ENCODE results near the gene AKAP13. TPM values are rescaled to one million over a fixed set of nuclear protein-coding genes. Genes with fewer than 3 reads are reported as not detected.

AKAP13 gene
- polyA plus RNA-seq, 1 of the 3 experiments (the other 2 are of a cell fraction), result 8.4 TPM

DNA sequence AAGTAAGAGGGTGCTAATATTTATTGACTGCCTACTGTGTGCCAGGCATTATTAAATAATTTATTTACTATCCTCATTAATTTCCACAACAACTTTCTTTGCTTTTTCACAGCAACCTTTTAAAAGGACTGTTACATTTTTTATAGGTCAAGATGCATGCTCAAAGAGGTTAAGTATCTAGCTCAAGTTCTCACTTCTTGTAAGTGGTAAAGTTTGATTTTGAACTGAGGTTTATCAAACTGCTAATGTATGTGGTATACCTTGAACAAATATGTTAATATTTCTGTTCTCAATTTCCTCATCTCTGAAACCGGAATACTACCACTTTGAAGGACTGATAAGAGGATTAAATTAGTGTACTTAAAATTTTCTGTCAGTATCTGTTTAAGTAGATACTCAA, 183.3 kb downstream of the AKAP13 start:
- Histone ChIP-seq H3K36me3 (replicated peaks in 1 of 2; ENCODE audit: control insufficient read depth in 1 of 2, insufficient read depth in 2 of 2, low read length in 1 of 2) (no peaks in the 10 kb centered on the region), H4K20me1 (ENCODE audit: insufficient read depth) (no peaks in the 10 kb centered on the region), H3K9me3 (no peaks in the 10 kb centered on the region), H3K4me3 (ENCODE audit: low read depth in 2 of 2, low read length in 1 of 2) (no peak overlapping the region), H3K4me1 (ENCODE audit: control insufficient read depth in 1 of 2, insufficient read depth in 2 of 2, low read depth in 1 of 2, low read length in 1 of 2) (no peaks in the 10 kb centered on the region; a peak in 1 of 4 replicates), H3K4me2 (no peak overlapping the region), H3K9me2 (no peaks in the 10 kb centered on the region), H3K79me2 (ENCODE audit: insufficient read depth) (peaks cover 4% of the 10 kb centered on the region; the same call in 1 of the 2 replicates), H2AFZ (ENCODE audit: low read depth) (no peak overlapping the region), H3K27ac (ENCODE audit: low read depth in 2 of 2, low read length in 1 of 2) (no peak overlapping the region), H3K9ac (no peak overlapping the region), H3K27me3 (ENCODE audit: insufficient read depth) (no peaks in the 10 kb centered on the region), H3F3A (replicated peaks; ENCODE audit: insufficient read depth) (no peaks in the 10 kb centered on the region)
- 90% methylated on average over 1 of the region's 1 CpG for WGBS (ENCODE audit: low lambda C conversion rate)
- ChIA-PET CTCF (interaction anchor here (0.6 kb wide), 1 partner anchor 385 kb away, joined by 3 read pairs; no protein-coding TSS in a partner anchor), POLR2A (no interaction called here)
- no peak for DNase-seq
- TF ChIP-seq YY1 (IDR thresholded peaks at IDR 0.05; ENCODE audit: low read depth) (no peak), FOSL2 (IDR thresholded peaks at IDR 0.05; ENCODE audit: borderline replicate concordance, low read depth) (no peak), SIN3A (IDR thresholded peaks at IDR 0.05; ENCODE audit: borderline replicate concordance, low read depth, low read length) (no peak), RFX5 (IDR thresholded peaks at IDR 0.05; ENCODE audit: low read length) (no peak), GABPA (IDR thresholded peaks at IDR 0.05; ENCODE audit: low read depth) (no peak), FOXJ3 (CRISPR knock-in tag; IDR thresholded peaks at IDR 0.05) (no peak)

DNA sequence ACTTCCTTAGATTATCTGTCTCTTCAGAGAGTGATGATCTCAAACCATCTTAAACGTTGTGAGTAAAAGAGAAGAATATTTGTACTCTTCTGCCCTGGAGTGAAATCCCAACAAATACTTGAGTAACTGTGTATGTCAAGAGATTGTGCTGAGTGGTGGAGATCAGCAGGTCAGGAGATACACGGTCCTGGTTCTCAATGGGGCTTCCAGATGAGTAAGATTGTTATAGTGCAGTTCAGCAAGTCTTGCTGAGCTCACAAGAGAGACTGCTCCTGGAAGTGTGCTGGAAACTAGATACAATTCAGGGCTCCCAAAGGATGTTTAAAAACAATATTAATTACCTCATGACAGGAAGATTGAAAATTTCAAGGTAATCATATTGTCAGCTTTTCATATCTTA, 184.3 kb downstream of the AKAP13 start:
- ChIA-PET POLR2A (no interaction called here), CTCF (interaction anchor here (1.0 kb wide), 1 partner anchor 60 kb away, joined by 3 read pairs; no protein-coding TSS in a partner anchor)
- no peaks in the 10 kb centered on the region for H3K9me2 ChIP-seq

DNA sequence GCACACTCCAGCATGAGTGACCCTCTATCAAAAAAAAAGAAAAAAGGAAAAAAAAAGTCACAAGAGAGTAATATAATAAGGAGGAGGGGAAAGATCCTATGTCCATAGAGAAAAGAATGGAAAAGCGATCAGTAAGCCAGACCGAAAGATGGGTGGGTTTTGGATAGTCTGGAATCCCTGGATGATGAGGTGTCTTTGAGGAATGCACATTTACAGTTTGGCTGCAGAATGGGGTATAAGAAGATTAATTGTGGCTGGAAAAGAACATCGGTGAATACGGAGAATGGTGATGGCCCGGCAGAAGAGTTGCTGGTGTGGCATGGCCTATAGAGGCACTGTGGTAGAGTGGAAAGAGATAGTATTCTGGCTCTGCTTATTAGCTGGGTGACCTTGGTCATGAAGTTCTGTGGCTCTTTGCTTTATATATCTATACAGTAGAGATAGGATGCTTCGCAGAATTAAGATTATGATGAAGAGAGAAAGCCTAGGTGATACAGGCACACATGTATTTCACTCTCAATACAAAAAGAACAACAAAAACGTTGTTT, 187.9 kb downstream of the AKAP13 start:
- no peak for DNase-seq
- Histone ChIP-seq H2AFZ (ENCODE audit: low read depth) (no peak overlapping the region), H3K4me1 (ENCODE audit: control insufficient read depth in 1 of 2, insufficient read depth in 2 of 2, low read depth in 1 of 2, low read length in 1 of 2) (peaks cover 0 to 3% of the 10 kb centered on the region in 2 experiments; a peak in 1 of 4 replicates), H3K4me2 (no peak overlapping the region), H3K27me3 (ENCODE audit: insufficient read depth) (no peaks in the 10 kb centered on the region), H4K20me1 (ENCODE audit: insufficient read depth) (no peaks in the 10 kb centered on the region), H3K4me3 (ENCODE audit: low read depth in 2 of 2, low read length in 1 of 2) (no peak overlapping the region), H3K79me2 (ENCODE audit: insufficient read depth) (peaks cover 7% of the 10 kb centered on the region), H3K36me3 (replicated peaks in 1 of 2; ENCODE audit: control insufficient read depth in 1 of 2, insufficient read depth in 2 of 2, low read length in 1 of 2) (no peaks in the 10 kb centered on the region), H3K9me3 (no peaks in the 10 kb centered on the region), H3K9me2 (no peaks in the 10 kb centered on the region), H3K27ac (ENCODE audit: low read depth in 2 of 2, low read length in 1 of 2) (no peak overlapping the region), H3K9ac (no peak overlapping the region), H3F3A (replicated peaks; ENCODE audit: insufficient read depth) (no peaks in the 10 kb centered on the region)
- ChIA-PET POLR2A (interaction anchor here (0.7 kb wide), 1 partner anchor 60 kb away, joined by 3 read pairs; no protein-coding TSS in a partner anchor), CTCF (interaction anchor here (1.5 to 1.7 kb wide), 2 partner anchors 9 to 27 kb away, joined by 3 to 5 read pairs; no protein-coding TSS in a partner anchor)
- TF ChIP-seq FOXM1 (IDR thresholded peaks at IDR 0.05; ENCODE audit: low read depth) (no peak), FOXJ3 (CRISPR knock-in tag; IDR thresholded peaks at IDR 0.05) (no peak), POLR2AphosphoS5 (IDR thresholded peaks at IDR 0.05; ENCODE audit: low read depth, low read length) (no peak), SIN3A (IDR thresholded peaks at IDR 0.05; ENCODE audit: borderline replicate concordance, low read depth, low read length) (no peak), MEF2A (IDR thresholded peaks at IDR 0.05; ENCODE audit: borderline replicate concordance, low read depth) (no peak), SMC3 (IDR thresholded peaks at IDR 0.05; ENCODE audit: low read depth, low read length) (no peak), GABPA (IDR thresholded peaks at IDR 0.05; ENCODE audit: low read depth) (no peak), TAF1 (IDR thresholded peaks at IDR 0.05; ENCODE audit: borderline replicate concordance, low read depth, low read length) (no peak), RXRA (IDR thresholded peaks at IDR 0.05; ENCODE audit: borderline replicate concordance, low read depth) (no peak), NFIC (IDR thresholded peaks at IDR 0.05; ENCODE audit: borderline replicate concordance) (no peak), TEAD4 (IDR thresholded peaks at IDR 0.05; ENCODE audit: borderline replicate concordance, insufficient read depth) (no peak), GATA2 (CRISPR knock-in tag; IDR thresholded peaks at IDR 0.05) (no peak), RCOR1 (IDR thresholded peaks at IDR 0.05; ENCODE audit: low read length) (no peak)
- TF ChIP-seq, protein P1, sequence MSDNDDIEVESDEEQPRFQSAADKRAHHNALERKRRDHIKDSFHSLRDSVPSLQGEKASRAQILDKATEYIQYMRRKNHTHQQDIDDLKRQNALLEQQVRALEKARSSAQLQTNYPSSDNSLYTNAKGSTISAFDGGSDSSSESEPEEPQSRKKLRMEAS (IDR thresholded peaks at IDR 0.05; ENCODE audit: low read depth), result no peak
- TF ChIP-seq, protein P2, sequence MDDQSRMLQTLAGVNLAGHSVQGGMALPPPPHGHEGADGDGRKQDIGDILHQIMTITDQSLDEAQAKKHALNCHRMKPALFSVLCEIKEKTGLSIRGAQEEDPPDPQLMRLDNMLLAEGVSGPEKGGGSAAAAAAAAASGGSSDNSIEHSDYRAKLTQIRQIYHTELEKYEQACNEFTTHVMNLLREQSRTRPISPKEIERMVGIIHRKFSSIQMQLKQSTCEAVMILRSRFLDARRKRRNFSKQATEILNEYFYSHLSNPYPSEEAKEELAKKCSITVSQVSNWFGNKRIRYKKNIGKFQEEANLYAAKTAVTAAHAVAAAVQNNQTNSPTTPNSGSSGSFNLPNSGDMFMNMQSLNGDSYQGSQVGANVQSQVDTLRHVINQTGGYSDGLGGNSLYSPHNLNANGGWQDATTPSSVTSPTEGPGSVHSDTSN (IDR thresholded peaks at IDR 0.05), result no peak
- WGBS (ENCODE audit: low lambda C conversion rate), result 94% methylated on average over 7 of the region's 7 CpGs

More for the DNA sequence above, 184.3 kb downstream of the AKAP13 start:
- Histone ChIP-seq H3K27ac (ENCODE audit: low read depth in 2 of 2, low read length in 1 of 2) (no peak overlapping the region), H3K27me3 (ENCODE audit: insufficient read depth) (no peaks in the 10 kb centered on the region), H3F3A (replicated peaks; ENCODE audit: insufficient read depth) (no peaks in the 10 kb centered on the region), H4K20me1 (ENCODE audit: insufficient read depth) (no peaks in the 10 kb centered on the region), H3K79me2 (ENCODE audit: insufficient read depth) (peaks cover 7% of the 10 kb centered on the region), H3K4me2 (no peak overlapping the region), H3K9me3 (no peaks in the 10 kb centered on the region), H3K36me3 (replicated peaks in 1 of 2; ENCODE audit: control insufficient read depth in 1 of 2, insufficient read depth in 2 of 2, low read length in 1 of 2) (no peaks in the 10 kb centered on the region), H2AFZ (ENCODE audit: low read depth) (no peak overlapping the region), H3K9ac (no peak overlapping the region), H3K4me1 (ENCODE audit: control insufficient read depth in 1 of 2, insufficient read depth in 2 of 2, low read depth in 1 of 2, low read length in 1 of 2) (no peaks in the 10 kb centered on the region), H3K4me3 (ENCODE audit: low read depth in 2 of 2, low read length in 1 of 2) (no peak overlapping the region)
- WGBS (ENCODE audit: low lambda C conversion rate), result 65% methylated on average over 2 of the region's 2 CpGs
- TF ChIP-seq, protein P1 (IDR thresholded peaks at IDR 0.05; ENCODE audit: low read depth), result no peak
- TF ChIP-seq TAF1 (IDR thresholded peaks at IDR 0.05; ENCODE audit: borderline replicate concordance, low read depth, low read length) (no peak), TEAD4 (IDR thresholded peaks at IDR 0.05; ENCODE audit: borderline replicate concordance, insufficient read depth) (no peak)
- DNase-seq, result no peak

Measured in SK-N-SH (cell line).